HG03135 (cell line): ENCODE data around the gene CYP2E1.
"Not testable (repeated sequence)": the region's sequence is repeated elsewhere in the genome, so short reads cannot be mapped to it uniquely, and the experiment has no call there.

Experiments used
- ATAC-seq: cut with Tn5 transposase; IDR thresholded peaks from one replicate; pipeline ENCODE4 v1.9.1; 2021; ENCODE audit warnings: mild to moderate bottlenecking, moderate library complexity; ENCODE audit not compliant: unreplicated experiment

Gene CYP2E1

DNA sequence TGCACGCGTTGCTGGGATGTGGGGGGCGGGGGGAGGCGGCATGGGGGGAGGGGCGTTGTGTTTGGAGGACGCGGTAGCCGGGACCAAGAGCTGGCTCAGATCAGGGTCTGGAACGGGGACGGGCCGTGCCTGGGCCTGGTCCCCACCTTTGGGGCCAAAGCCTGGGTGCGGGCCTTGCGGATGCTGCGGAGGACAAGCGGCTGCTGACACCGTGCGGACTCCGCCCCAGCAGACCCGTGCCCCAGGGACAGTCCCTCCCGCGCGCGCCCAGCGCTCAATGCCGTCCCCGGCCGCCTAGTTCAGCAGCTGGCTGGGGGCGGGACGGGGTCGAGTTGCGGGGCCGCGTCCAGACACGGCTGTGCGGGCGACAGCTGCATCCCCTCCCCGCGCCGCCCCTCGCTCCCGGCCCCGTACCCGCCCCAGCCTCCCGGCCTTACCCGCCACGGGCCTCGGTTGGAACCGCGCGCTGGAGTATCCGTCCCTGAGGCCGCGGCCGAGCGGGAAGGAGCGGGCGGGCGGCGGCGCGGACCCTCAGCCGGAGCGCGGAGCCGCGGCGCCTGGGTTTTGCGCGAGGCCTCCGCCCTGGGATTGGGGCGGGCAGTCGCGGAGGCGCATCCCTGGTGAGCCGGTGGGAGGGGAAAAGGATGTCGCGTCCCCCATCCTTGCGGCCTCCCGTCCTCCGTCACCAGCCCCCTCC, 41.8 kb downstream of the CYP2E1 start:
- ATAC-seq, result not testable (repeated sequence)

DNA sequence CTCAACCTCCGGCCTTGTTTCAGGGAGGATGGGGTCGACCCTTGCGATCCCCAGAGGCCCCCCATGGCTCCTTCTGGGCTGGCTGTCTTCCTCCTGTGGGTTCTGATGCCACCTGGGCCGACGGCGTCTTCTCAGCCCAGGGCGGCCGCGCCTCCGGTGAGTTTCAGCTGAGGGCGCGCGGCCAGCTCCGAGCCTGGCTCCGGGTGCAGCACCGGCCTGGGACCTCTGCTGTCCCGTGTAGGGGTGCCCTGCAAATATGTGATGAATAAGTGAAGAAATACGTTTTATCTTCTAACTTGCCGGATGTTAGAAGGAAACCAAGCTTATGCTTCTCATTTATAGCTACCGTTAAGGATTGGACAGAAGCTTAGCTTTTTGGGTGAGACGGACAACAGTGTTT, 42.6 kb downstream of the CYP2E1 start:
- ATAC-seq, result not testable (repeated sequence)

DNA sequence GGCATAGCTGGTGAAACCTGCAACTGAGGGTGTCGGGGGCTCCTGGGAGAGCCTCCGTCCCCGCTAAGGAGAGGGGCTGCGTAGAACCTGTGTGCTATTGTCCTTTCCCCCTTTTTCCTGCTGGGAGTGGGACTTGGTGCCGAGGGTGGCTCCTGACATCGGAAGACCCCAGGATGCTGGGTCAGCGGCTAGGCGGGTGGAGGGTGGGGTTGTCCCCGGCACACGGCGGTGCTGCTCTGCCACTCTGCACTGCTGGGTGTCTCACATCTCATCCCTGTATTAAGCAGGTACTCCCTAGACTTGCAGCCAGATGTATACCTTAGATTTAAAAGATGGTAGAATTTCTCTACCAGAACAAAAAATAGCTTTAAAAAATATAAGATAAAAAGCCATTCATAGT, 44.9 kb downstream of the CYP2E1 start:
- ATAC-seq, result not testable (repeated sequence)

DNA sequence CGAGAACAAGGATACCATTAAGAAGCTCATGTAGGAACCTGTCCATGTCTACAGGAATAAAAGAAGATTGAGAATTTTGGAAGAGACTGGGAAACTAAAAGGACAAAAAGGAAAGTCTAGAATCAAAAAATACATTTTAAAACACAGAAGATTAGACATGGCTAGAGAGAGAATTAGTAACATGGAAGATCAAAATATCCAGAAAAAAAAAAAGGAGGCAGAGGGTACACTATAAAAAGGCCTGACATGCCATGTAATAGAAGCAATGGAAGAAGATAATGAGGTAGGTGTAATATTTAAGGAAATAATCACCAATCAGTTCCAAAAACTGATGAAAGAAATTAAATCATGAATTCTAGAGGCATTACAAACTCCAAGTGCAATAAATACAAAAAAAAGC, 46.3 kb downstream of the CYP2E1 start:
- ATAC-seq, result not testable (repeated sequence)

DNA sequence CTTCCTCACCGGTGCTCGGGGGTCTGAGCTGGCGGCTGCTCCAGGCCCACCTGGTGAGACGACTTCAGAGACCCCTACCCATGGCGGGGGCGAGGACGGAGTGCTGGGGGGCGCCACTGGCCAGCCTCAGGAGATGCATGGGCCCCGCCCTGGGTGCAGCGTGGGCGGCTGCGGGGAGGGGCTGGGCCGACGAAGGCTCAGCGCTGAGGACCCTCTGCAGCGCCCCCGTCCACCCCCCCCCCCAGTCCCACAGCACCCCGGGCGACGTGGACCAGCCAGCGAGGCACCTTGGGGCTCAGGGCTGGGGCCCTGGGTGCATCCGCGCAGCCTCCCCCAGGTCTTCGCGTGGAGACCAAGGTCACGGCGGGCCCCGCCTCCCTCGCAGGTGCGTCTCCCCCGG, 49.9 kb downstream of the CYP2E1 start:
- not testable (repeated sequence) for ATAC-seq
